ENCODE measurements around the gene RIPOR2.
"Not testable (repeated sequence)": the region's sequence is repeated elsewhere in the genome, so short reads cannot be mapped to it uniquely, and the experiment has no call there.

Gene RIPOR2

GRCh38 chr6:24931296-24931695 is 4.5 kb downstream of the RIPOR2 start:
- H3K27ac Mint-ChIP-seq = peak overlapping the region; percentile 93
- peaks cover 72% of the 10 kb centered on the region for H3K4me1 Mint-ChIP-seq
- H3K27me3 Mint-ChIP-seq (ENCODE audit: low read depth, poor library complexity) = peaks cover 16% of the 10 kb centered on the region
- no peak for DNase-seq
- peaks cover 7% of the 10 kb centered on the region for H3K9me3 Mint-ChIP-seq
- H3K4me3 Mint-ChIP-seq = peak overlapping the region; percentile 52
- peaks cover 6% of the 10 kb centered on the region for H3K36me3 Mint-ChIP-seq (ENCODE audit: low read depth)
- no peak for TF ChIP-seq CTCF (IDR thresholded peaks at IDR 0.05)

GRCh38 chr6:24930431-24930871 is 5.3 kb downstream of the RIPOR2 start:
- peaks cover 11% of the 10 kb centered on the region for H3K27me3 Mint-ChIP-seq (ENCODE audit: low read depth, poor library complexity)
- peak overlapping the region; percentile 98 for H3K27ac Mint-ChIP-seq
- peaks cover 6% of the 10 kb centered on the region for H3K36me3 Mint-ChIP-seq (ENCODE audit: low read depth)
- TF ChIP-seq CTCF (IDR thresholded peaks at IDR 0.05) = no peak
- H3K4me1 Mint-ChIP-seq = peaks cover 73% of the 10 kb centered on the region
- peaks cover 7% of the 10 kb centered on the region for H3K9me3 Mint-ChIP-seq
- DNase-seq = peak; percentile 77
- H3K4me3 Mint-ChIP-seq = peak overlapping the region; percentile 33

- no peak for TF ChIP-seq CTCF (IDR thresholded peaks at IDR 0.05)
- no peak overlapping the region for H3K4me3 Mint-ChIP-seq
- peaks cover 3% of the 10 kb centered on the region for H3K27me3 Mint-ChIP-seq (ENCODE audit: low read depth, poor library complexity)
- peaks cover 81% of the 10 kb centered on the region for H3K4me1 Mint-ChIP-seq
- H3K9me3 Mint-ChIP-seq = peaks cover 7% of the 10 kb centered on the region
- no peak for DNase-seq
- H3K36me3 Mint-ChIP-seq (ENCODE audit: low read depth) = peaks cover 6% of the 10 kb centered on the region
- H3K27ac Mint-ChIP-seq = peak overlapping the region; percentile 70
Measured at GRCh38 chr6:24929242-24929641, 6.5 kb downstream of the RIPOR2 start.

- DNase-seq = no peak
- Mint-ChIP-seq H3K36me3 (ENCODE audit: low read depth) (peaks cover 6% of the 10 kb centered on the region), H3K4me3 (no peak overlapping the region), H3K27me3 (ENCODE audit: low read depth, poor library complexity) (no peaks in the 10 kb centered on the region), H3K4me1 (peaks cover 86% of the 10 kb centered on the region), H3K27ac (no peak overlapping the region), H3K9me3 (peaks cover 7% of the 10 kb centered on the region)
- TF ChIP-seq CTCF (IDR thresholded peaks at IDR 0.05) = no peak
Measured at GRCh38 chr6:24927985-24928745, 7.6 kb downstream of the RIPOR2 start.

- no peak for TF ChIP-seq CTCF (IDR thresholded peaks at IDR 0.05)
- Mint-ChIP-seq H3K27ac (peak overlapping the region; percentile 3), H3K4me1 (peaks cover 78% of the 10 kb centered on the region), H3K36me3 (ENCODE audit: low read depth) (peaks cover 6% of the 10 kb centered on the region), H3K27me3 (ENCODE audit: low read depth, poor library complexity) (no peaks in the 10 kb centered on the region), H3K9me3 (peaks cover 7% of the 10 kb centered on the region), H3K4me3 (peak overlapping the region; percentile 4)
- DNase-seq = no peak
Measured at GRCh38 chr6:24927277-24927955, 8.3 kb downstream of the RIPOR2 start.

GRCh38 chr6:24926647-24927046 is 9.1 kb downstream of the RIPOR2 start:
- H3K4me1 Mint-ChIP-seq = peaks cover 70% of the 10 kb centered on the region
- H3K27ac Mint-ChIP-seq; DNase-seq; H3K9me3 Mint-ChIP-seq; H3K36me3 Mint-ChIP-seq (ENCODE audit: low read depth); H3K4me3 Mint-ChIP-seq; H3K27me3 Mint-ChIP-seq (ENCODE audit: low read depth, poor library complexity): not testable (repeated sequence)

Data from nephron progenitor cell (in vitro differentiated cells).